Left forelimb (tissue), 1 donor: ENCODE measurements around the gene MFSD6L.
A peak's percentile ranks its signal among the peaks of the same experiment; 100 is the strongest.
"Not testable (repeated sequence)": the region's sequence is repeated elsewhere in the genome, so short reads cannot be mapped to it uniquely, and the experiment has no call there.

Source experiments
- DNase-seq: peaks from one replicate; pipeline ENCODE4 v3.0.0-alpha.2; 2018; ENCODE audit warnings: low spot score

The MFSD6L gene

GRCh38 chr17:8825802-8826201, 26.6 kb upstream of the MFSD6L start:
- DNase-seq: no peak

- no peak for DNase-seq
These were observed 24.1 kb upstream of the MFSD6L start for GRCh38 chr17:8823279-8823678.

GRCh38 chr17:8822401-8823035, 23.4 kb upstream of the MFSD6L start:
- DNase-seq: no peak

GRCh38 chr17:8821446-8822105, 22.4 kb upstream of the MFSD6L start:
- DNase-seq: peak; percentile 34

- DNase-seq: no peak
These were observed 21.3 kb upstream of the MFSD6L start for GRCh38 chr17:8820311-8821010.

- no peak for DNase-seq
These were observed 19.6 kb upstream of the MFSD6L start for GRCh38 chr17:8818654-8819330.

GRCh38 chr17:8818047-8818446, 18.9 kb upstream of the MFSD6L start:
- DNase-seq: no peak

GRCh38 chr17:8806926-8807550, 7.9 kb upstream of the MFSD6L start:
- no peak for DNase-seq

GRCh38 chr17:8806253-8806925, 7.2 kb upstream of the MFSD6L start:
- no peak for DNase-seq

GRCh38 chr17:8805396-8805795, 6.2 kb upstream of the MFSD6L start:
- DNase-seq: not testable (repeated sequence)

GRCh38 chr17:8803531-8804420, 4.6 kb upstream of the MFSD6L start:
- no peak for DNase-seq

GRCh38 chr17:8801135-8801840, 2.1 kb upstream of the MFSD6L start:
- DNase-seq: no peak

GRCh38 chr17:8800656-8801055, 1.5 kb upstream of the MFSD6L start:
- no peak for DNase-seq

GRCh38 chr17:8799570-8800212, 526 bp upstream of the MFSD6L start:
- DNase-seq: no peak

GRCh38 chr17:8798176-8798845, 854 bp downstream of the MFSD6L start:
- DNase-seq: no peak

GRCh38 chr17:8797621-8798175, 1.5 kb downstream of the MFSD6L start:
- no peak for DNase-seq

- DNase-seq: no peak
These were observed 4.5 kb downstream of the MFSD6L start for GRCh38 chr17:8794636-8795035.

GRCh38 chr17:8793649-8794048, 5.5 kb downstream of the MFSD6L start:
- DNase-seq: no peak

- DNase-seq: no peak
These were observed 6.5 kb downstream of the MFSD6L start for GRCh38 chr17:8792646-8793045.
